KOPT-K1 (cell line): ENCODE results near the gene TTLL10.

Experiments
- H3K27ac ChIP-seq: fragments of 200-600 bp; sonication (generic); 2 replicates; pipeline ENCODE4 v1.5.1; 2016; ENCODE audit warnings: antibody characterized with exemption, mild to moderate bottlenecking, low read depth, low read length; ENCODE audit not compliant: poor library complexity, severe bottlenecking
- H3K36me3 ChIP-seq: fragments of 200-600 bp; sonication (generic); 2 replicates; pipeline ENCODE4 v1.5.1; 2017; ENCODE audit warnings: antibody characterized with exemption, mild to moderate bottlenecking, low read length, moderate library complexity; ENCODE audit not compliant: insufficient read depth
- H3K9me3 ChIP-seq: fragments of 200-600 bp; sonication (generic); 2 replicates; pipeline ENCODE4 v1.5.1; 2017; ENCODE audit warnings: antibody characterized with exemption, low read length, mild to moderate bottlenecking; ENCODE audit not compliant: insufficient read depth, poor library complexity, severe bottlenecking

The TTLL10 gene

DNA sequence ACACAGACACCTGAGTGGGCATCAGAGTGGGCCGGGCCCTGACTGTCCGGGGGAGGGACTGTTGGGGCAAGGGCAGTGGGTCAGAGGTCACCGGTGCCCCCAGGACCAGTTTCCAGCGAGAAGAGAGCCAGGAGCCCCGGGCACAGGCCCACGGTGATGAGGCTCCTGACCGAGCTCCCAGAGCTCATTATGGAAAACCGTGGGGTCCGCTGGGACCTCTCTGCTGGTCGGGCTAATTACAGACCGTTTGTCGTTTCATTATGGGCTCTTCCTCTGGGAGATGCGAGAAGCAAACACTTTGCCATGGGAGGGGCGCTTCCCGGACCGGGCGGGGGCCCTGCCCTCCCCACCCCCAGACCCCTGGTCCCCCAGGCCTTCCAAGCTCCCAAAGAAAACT lies 12.0 kb upstream of the TTLL10 start:
- Histone ChIP-seq H3K9me3 (no peaks in the 10 kb centered on the region), H3K36me3 (no peaks in the 10 kb centered on the region), H3K27ac (no peak overlapping the region)

GRCh38 chr1:1162597-1163537 lies 10.8 kb upstream of the TTLL10 start:
- Histone ChIP-seq H3K27ac (no peak overlapping the region), H3K36me3 (no peaks in the 10 kb centered on the region), H3K9me3 (no peaks in the 10 kb centered on the region)

DNA sequence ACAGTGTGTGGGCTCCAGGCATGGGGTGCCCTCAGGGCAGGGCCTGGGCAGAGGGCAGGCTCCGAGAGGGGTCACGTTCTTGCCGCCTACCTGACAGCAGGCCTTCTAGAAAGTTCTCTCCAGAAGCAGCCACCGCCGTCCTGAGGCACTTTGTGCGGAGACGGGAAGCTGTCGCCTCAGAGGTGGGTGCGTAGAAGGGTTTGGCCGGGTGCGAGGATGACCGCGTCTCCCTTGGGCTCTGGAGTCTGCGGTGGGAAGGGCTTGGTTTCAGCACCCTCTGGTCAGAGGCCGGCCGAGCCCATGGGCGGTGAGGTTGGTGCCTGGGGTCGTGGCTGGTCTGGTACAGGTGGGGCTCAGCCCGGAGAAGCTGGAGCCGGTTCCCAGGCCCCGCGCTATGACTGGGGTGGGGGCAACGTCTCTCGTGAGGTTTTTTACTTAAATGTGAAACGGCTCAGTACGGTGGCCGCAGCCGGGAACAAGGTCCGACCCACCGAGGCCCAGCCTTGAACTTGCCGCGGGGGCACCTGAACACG lies 10.1 kb upstream of the TTLL10 start:
- H3K27ac ChIP-seq, result no peak overlapping the region
- H3K36me3 ChIP-seq, result no peaks in the 10 kb centered on the region

GRCh38 chr1:1164361-1164700 lies 9.3 kb upstream of the TTLL10 start:
- H3K36me3 ChIP-seq, result no peaks in the 10 kb centered on the region
- H3K9me3 ChIP-seq, result no peaks in the 10 kb centered on the region
- H3K27ac ChIP-seq, result no peak overlapping the region

More for the DNA sequence above, 10.1 kb upstream of the TTLL10 start:
- no peaks in the 10 kb centered on the region for H3K9me3 ChIP-seq

GRCh38 chr1:1164701-1165451 lies 8.8 kb upstream of the TTLL10 start:
- H3K27ac ChIP-seq, result no peak overlapping the region
- no peaks in the 10 kb centered on the region for H3K36me3 ChIP-seq
- H3K9me3 ChIP-seq, result no peaks in the 10 kb centered on the region

GRCh38 chr1:1165485-1165884 lies 8.2 kb upstream of the TTLL10 start:
- H3K9me3 ChIP-seq, result no peaks in the 10 kb centered on the region
- H3K36me3 ChIP-seq, result no peaks in the 10 kb centered on the region
- H3K27ac ChIP-seq, result no peak overlapping the region

GRCh38 chr1:1165900-1166421 lies 7.7 kb upstream of the TTLL10 start:
- no peaks in the 10 kb centered on the region for H3K36me3 ChIP-seq
- no peaks in the 10 kb centered on the region for H3K9me3 ChIP-seq
- H3K27ac ChIP-seq, result no peak overlapping the region

- Histone ChIP-seq H3K36me3 (no peaks in the 10 kb centered on the region), H3K27ac (no peak overlapping the region)
Measured at GRCh38 chr1:1166642-1167397, 6.9 kb upstream of the TTLL10 start.

DNA sequence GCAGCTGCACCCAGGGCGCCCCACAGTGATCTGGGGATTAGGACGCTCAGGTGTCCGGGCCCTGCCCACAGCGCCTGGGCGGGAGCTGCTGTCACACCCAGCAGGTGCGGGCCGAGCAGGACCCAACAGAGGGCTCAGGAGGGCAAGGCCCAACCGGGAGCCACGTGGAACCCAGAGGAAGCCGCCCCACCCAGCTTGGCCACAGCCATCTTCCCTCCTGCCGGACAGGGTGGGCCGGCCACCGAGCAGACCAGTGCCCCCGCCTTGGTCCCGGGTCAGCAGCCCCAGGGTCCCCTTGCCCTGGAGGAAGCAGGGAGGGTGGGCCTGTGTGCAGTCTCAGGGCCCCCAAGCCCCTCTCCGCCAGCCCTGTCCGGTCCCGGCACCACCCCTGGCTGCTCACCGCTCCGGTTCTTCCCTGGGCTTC lies 6.3 kb upstream of the TTLL10 start:
- Histone ChIP-seq H3K27ac (no peak overlapping the region), H3K9me3 (no peaks in the 10 kb centered on the region), H3K36me3 (no peaks in the 10 kb centered on the region)

More at GRCh38 chr1:1166642-1167397, 6.9 kb upstream of the TTLL10 start:
- H3K9me3 ChIP-seq, result no peaks in the 10 kb centered on the region

DNA sequence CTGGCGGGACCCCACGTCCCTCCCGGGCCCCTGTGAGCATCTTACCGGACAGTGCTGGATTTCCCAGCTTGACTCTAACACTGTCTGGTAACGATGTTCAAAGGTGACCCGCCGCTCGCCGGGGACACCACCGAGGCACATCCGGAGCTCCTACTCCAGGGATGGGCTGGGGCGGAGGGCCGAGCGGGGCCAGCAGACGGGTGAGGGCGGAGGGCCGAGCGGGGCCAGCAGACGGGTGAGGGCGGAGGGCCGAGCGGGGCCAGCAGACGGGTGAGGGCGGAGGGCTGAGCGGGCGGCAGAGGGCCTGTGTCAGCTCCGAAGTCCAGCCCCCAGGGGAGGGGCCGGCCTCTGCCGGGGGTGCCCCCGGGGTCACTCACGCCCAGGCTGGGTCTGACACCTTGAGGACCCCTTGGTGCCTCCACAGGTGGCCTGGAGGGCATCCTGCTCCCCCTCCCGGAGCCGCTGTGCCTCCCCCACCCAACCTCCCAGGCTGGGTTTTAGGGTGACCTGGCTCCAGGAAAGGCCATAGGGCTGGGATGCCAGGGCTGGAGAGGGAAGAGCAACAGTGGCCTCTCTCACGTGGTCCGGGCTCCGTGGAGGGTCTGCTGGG lies 5.7 kb upstream of the TTLL10 start:
- no peaks in the 10 kb centered on the region for H3K9me3 ChIP-seq
- no peak overlapping the region for H3K27ac ChIP-seq
- no peaks in the 10 kb centered on the region for H3K36me3 ChIP-seq

GRCh38 chr1:1168451-1169411 lies 4.9 kb upstream of the TTLL10 start:
- H3K36me3 ChIP-seq, result no peaks in the 10 kb centered on the region
- no peak overlapping the region for H3K27ac ChIP-seq
- H3K9me3 ChIP-seq, result no peaks in the 10 kb centered on the region

GRCh38 chr1:1169429-1170214 lies 4.1 kb upstream of the TTLL10 start:
- no peaks in the 10 kb centered on the region for H3K9me3 ChIP-seq
- no peak overlapping the region for H3K27ac ChIP-seq

More at GRCh38 chr1:1169429-1170214, 4.1 kb upstream of the TTLL10 start:
- H3K36me3 ChIP-seq, result no peaks in the 10 kb centered on the region
